Psoas muscle (tissue), 8 donors: ENCODE results near the gene FGF14. TPM values are rescaled to one million over a fixed set of nuclear protein-coding genes. Genes with fewer than 3 reads are reported as not detected.

Experiments used
- ATAC-seq, 4 donors: fragments of 200-7000 bp; cut with Tn5 transposase; one replicate each; pipeline ENCODE4 v1.9.1; 2020; ENCODE audit warnings: moderate library complexity in 3 of 4, mild to moderate bottlenecking in 2 of 4
- DNase-seq, 2 donors: peaks; one replicate each; pipeline ENCODE4 v3.0.0-alpha.2; 2020
- H3K27ac ChIP-seq: fragments of 200-600 bp; one replicate; pipeline ENCODE4 v1.8.0; 2022
- H3K27me3 ChIP-seq, 3 donors: fragments of 200-600 bp in 1 of 3; one replicate each; pipeline versions ENCODE4 v1.6.1 to v1.8.0; 2013 to 2022; ENCODE audit warnings: low read length in 2 of 3, mild to moderate bottlenecking in 2 of 3, moderate library complexity in 1 of 3; ENCODE audit not compliant: insufficient read depth in 3 of 3
- H3K36me3 ChIP-seq, 2 donors: fragments of 200-600 bp in 1 of 2; one replicate each; pipeline versions ENCODE4 v1.6.1 to v1.8.0; 2013 to 2022; ENCODE audit warnings: low read depth in 1 of 2, mild to moderate bottlenecking in 1 of 2, moderate library complexity in 1 of 2; ENCODE audit not compliant: insufficient read depth in 1 of 2
- H3K4me1 ChIP-seq: fragments of 200-600 bp; one replicate; pipeline ENCODE4 v1.8.0; 2022
- H3K4me3 ChIP-seq: fragments of 200-600 bp; one replicate; pipeline ENCODE4 v1.8.0; 2022; ENCODE audit warnings: mild to moderate bottlenecking
- H3K9me3 ChIP-seq: fragments of 200-600 bp; one replicate; pipeline ENCODE4 v1.8.0; 2022
- WGBS, 3 donors: extraction: QIAGEN DNeasy Blood & Tissue Kit; methylation state at CpG; one replicate each; pipeline versions ENCODE4 v1.1.6 to v1.1.7; 2013; 5-methylcytosine and 5-hydroxymethylcytosine counted together
- intact Hi-C, 2 donors: fragments of 100-400 bp; cut with DNase I; formaldehyde crosslinking; loops; one replicate each; pipeline versions ENCODE4 v1.11.0 to v1.14.2; 2022
- polyA plus RNA-seq, 3 donors: library from polyadenylated mRNA; stranded (reverse); fragments of 200-250 nt; gene quantifications; one replicate each; pipeline ENCODE4 v1.2.3, GENCODE V29; 2013
- total RNA-seq, 4 donors: library from RNA; stranded (reverse); fragmentation: NEBNext Ultra II Directional in 2 of 4; extraction: Animal tissue kit (Norgen Biotek cat#: 25700) in 2 of 4; gene quantifications; one replicate each; pipeline versions ENCODE4 v1.2.1 to v1.2.4, GENCODE V29; 2021 to 2023
- TF ChIP-seq, protein P1 (sequence below): fragments of 200-600 bp; IDR thresholded peaks from one replicate; pipeline ENCODE4 v1.8.0; 2022; ENCODE audit warnings: antibody characterized with exemption
- donor health status: healthy with polysubstance abuse.
- donor health status: DM: no; HTN: no; CAD: no; lungs with moderate emphysema.
- donor health status: Bipolar disorder and iron deficiency.
- donor health status: healthy.
- donor health status: DM: yes; HTN: yes; CAD: no.
- donor health status: DM: no; HTN: no; CAD: no.
- donor health status: DM: no; HTN: no; CAD: no.
- donor health status: DM: yes; HTN: yes; CAD: no.

Gene FGF14
- total and polyA plus RNA-seq, 7 donors: 0.01 to 0.05 (median 0.02) TPM; not detected in 4

DNA sequence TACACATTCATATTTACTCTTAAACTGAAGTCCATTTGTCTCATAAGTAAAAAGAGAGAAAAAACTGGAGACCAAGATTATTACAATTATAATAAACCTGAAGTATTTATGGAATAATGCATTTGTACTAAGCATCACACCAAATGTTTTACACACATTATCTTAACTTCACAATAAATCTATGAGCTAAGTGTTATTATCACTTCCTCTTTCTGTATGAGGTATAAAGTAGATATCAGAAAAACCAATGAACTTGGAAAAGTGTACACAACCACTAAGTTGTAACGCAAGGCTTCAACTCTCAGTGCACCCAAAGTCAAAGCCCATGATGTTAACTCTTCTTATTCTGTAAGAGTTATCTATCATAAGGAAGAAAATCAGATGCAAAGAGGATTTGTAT, 274.7 kb downstream of the FGF14 start:
- H3K27me3 ChIP-seq: no peaks in the 10 kb centered on the region
- H3K4me3 ChIP-seq: no peak overlapping the region
- intact Hi-C loops: no loop called here
- 71 to 80% (median 75%) methylated on average over 1 of the region's 1 CpG for WGBS, 3 donors
- no peak for ATAC-seq
- TF ChIP-seq, protein P1, sequence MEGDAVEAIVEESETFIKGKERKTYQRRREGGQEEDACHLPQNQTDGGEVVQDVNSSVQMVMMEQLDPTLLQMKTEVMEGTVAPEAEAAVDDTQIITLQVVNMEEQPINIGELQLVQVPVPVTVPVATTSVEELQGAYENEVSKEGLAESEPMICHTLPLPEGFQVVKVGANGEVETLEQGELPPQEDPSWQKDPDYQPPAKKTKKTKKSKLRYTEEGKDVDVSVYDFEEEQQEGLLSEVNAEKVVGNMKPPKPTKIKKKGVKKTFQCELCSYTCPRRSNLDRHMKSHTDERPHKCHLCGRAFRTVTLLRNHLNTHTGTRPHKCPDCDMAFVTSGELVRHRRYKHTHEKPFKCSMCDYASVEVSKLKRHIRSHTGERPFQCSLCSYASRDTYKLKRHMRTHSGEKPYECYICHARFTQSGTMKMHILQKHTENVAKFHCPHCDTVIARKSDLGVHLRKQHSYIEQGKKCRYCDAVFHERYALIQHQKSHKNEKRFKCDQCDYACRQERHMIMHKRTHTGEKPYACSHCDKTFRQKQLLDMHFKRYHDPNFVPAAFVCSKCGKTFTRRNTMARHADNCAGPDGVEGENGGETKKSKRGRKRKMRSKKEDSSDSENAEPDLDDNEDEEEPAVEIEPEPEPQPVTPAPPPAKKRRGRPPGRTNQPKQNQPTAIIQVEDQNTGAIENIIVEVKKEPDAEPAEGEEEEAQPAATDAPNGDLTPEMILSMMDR: no peak
- H3K9me3 ChIP-seq: no peaks in the 10 kb centered on the region
- no peaks in the 10 kb centered on the region for H3K36me3 ChIP-seq
- no peak overlapping the region for H3K27ac ChIP-seq
- DNase-seq: no peak
- H3K4me1 ChIP-seq: no peaks in the 10 kb centered on the region

DNA sequence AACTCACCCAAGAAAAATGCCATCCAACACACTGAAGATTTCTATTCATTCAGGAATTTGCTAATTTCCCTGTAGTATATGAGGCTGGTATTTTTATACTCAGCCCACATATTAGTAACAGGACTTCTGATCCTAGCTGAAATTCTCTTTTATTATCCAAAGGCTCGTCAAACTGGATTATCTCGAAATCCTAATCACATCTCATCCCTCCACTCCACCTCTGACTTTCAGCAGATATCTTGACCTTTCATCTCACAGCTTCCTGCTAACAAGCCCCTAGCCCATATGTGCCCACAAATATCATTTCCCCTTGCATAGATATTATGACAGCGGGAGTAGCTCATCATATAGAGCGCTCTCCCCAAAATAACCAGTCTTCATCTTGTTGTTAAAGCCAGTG, 279.7 kb downstream of the FGF14 start:
- no peak for ATAC-seq
- H3K4me3 ChIP-seq: no peak overlapping the region

DNA sequence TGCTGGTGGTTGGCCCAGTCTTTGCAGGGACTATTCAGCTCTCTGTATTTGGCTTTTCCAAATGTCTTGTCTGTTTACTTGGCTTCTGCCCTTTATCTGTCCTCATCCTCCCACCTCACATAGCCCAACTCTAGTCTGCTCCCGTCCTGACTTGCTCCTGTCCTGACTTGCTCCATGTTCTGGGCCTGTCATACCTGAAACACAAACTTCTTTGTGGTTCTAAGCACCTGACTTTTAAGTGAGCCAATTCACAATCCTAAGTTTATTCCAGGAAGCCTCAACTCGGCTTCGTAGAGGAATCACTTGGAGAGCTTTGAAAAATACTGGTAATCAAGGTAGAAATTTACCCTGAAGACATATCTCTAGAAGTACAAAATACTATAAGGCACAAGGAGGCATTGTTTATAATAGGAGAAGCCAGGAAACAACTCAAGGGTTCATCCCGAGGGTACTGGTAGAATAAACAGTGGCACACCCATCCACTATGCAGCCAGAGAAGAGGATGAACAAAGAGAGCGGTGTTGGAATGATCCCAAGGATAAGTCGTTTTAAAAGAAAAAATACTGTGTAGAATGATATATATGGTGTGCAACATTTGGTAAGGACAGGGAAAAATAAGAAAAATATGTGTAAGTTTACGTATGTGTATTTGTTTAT, 284.5 kb downstream of the FGF14 start:
- Histone ChIP-seq H3K27ac (no peak overlapping the region), H3K36me3 (no peaks in the 10 kb centered on the region), H3K4me3 (no peak overlapping the region), H3K4me1 (no peaks in the 10 kb centered on the region), H3K9me3 (no peaks in the 10 kb centered on the region), H3K27me3 (no peaks in the 10 kb centered on the region)
- no peak for DNase-seq
- intact Hi-C loops: no loop called here
- TF ChIP-seq, protein P1: no peak
- WGBS, 3 donors: 50 to 66% (median 61%) methylated on average over 7 of the region's 7 CpGs
- no peak for ATAC-seq

More for the DNA sequence above, 279.7 kb downstream of the FGF14 start:
- no peaks in the 10 kb centered on the region for H3K9me3 ChIP-seq
- no peak for DNase-seq
- H3K4me1 ChIP-seq: no peaks in the 10 kb centered on the region
- TF ChIP-seq, protein P1: no peak
- no peaks in the 10 kb centered on the region for H3K36me3 ChIP-seq
- intact Hi-C loops: no loop called here
- no peak overlapping the region for H3K27ac ChIP-seq
- no peaks in the 10 kb centered on the region for H3K27me3 ChIP-seq
- WGBS, 3 donors: 79 to 89% (median 82%) methylated on average over 4 of the region's 4 CpGs

DNA sequence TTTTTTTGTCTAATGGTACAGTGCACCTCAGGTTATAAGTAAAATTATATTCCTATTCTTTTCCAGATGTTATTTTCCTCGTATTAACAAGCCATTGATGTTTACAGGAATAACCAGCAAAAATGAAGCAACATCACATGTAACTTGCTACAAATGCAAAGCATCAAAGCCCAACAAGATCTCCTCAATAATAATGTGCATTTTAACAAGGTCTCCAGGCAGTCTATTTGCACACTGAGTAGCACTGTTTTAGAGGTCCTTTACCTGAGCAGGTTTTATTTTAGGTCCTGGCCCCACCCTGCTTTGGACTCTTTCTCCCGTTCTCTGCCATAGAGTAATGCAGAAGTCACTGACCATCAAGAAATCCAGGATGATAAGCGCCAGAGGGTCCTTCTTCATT, 298.4 kb downstream of the FGF14 start:
- Histone ChIP-seq H3K9me3 (no peaks in the 10 kb centered on the region), H3K4me1 (no peaks in the 10 kb centered on the region), H3K27me3 (no peaks in the 10 kb centered on the region), H3K27ac (no peak overlapping the region), H3K36me3 (no peaks in the 10 kb centered on the region), H3K4me3 (no peak overlapping the region)
- ATAC-seq (no peak), DNase-seq (no peak)
- 69 to 75% (median 75%) methylated on average over 3 of the region's 3 CpGs for WGBS, 3 donors
- TF ChIP-seq, protein P1: no peak
- intact Hi-C loops: no loop called here

DNA sequence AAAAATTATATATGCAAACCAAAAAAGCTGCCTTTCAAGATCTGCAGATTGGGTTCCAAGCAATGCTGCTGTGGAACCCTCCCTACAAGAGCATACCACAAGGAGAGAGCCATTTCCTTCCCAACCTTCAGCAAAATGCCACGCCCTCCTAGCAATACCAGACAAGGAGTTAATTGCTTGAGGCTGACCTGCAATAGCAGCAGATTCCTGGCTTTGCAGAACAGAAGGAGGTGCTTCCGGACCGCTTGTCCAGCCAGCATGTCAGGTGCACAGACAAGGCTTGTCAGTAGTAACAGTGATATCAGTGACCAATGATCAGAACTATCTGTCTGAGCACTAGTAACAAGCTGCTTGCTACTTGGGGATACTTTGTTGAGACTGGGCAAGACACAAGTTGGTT, 301.6 kb downstream of the FGF14 start:
- ATAC-seq (no peak), DNase-seq (no peak)
- Histone ChIP-seq H3K27me3 (no peaks in the 10 kb centered on the region), H3K4me1 (no peaks in the 10 kb centered on the region), H3K4me3 (no peak overlapping the region), H3K36me3 (no peaks in the 10 kb centered on the region), H3K9me3 (no peaks in the 10 kb centered on the region), H3K27ac (no peak overlapping the region)
- TF ChIP-seq, protein P1: no peak
- WGBS, 3 donors: 77 to 83% (median 80%) methylated on average over 3 of the region's 3 CpGs
- intact Hi-C loops: no loop called here
